Esophagus muscularis mucosa (tissue), 3 donors: Measurements from ENCODE around the gene RHO.

Experiments used
- POLR2A ChIP-seq: fragments of 450-650 bp; IDR thresholded peaks from one replicate; pipeline ENCODE4 v1.6.1; 2017; ENCODE audit warnings: antibody characterized with exemption, moderate library complexity, mild to moderate bottlenecking, low read depth
- POLR2AphosphoS5 ChIP-seq, 2 donors: sonication (generic); formaldehyde crosslinking; IDR thresholded peaks; one replicate each; pipeline ENCODE4 v1.6.1; 2017; ENCODE audit warnings: antibody characterized with exemption in 2 of 2
- TF ChIP-seq, protein P1 (sequence below), 3 experiments: fragments of 200-600 bp in 2 of 3; fragments of 450-650 bp in 1 of 3; sonication (generic) in 2 of 3; IDR thresholded peaks; one replicate each; pipeline ENCODE4 v1.5.1; 2017 to 2019; ENCODE audit warnings: antibody characterized with exemption in 3 of 3, mild to moderate bottlenecking in 2 of 3, moderate library complexity in 1 of 3

GRCh38 chr3:129557548-129557894, 29.1 kb downstream of the RHO start:
- TF ChIP-seq, protein P1, sequence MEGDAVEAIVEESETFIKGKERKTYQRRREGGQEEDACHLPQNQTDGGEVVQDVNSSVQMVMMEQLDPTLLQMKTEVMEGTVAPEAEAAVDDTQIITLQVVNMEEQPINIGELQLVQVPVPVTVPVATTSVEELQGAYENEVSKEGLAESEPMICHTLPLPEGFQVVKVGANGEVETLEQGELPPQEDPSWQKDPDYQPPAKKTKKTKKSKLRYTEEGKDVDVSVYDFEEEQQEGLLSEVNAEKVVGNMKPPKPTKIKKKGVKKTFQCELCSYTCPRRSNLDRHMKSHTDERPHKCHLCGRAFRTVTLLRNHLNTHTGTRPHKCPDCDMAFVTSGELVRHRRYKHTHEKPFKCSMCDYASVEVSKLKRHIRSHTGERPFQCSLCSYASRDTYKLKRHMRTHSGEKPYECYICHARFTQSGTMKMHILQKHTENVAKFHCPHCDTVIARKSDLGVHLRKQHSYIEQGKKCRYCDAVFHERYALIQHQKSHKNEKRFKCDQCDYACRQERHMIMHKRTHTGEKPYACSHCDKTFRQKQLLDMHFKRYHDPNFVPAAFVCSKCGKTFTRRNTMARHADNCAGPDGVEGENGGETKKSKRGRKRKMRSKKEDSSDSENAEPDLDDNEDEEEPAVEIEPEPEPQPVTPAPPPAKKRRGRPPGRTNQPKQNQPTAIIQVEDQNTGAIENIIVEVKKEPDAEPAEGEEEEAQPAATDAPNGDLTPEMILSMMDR (IDR thresholded peaks at IDR 0.05): no peak
- TF ChIP-seq POLR2A (no peak), POLR2AphosphoS5 (IDR thresholded peaks at IDR 0.05) (peak in 1 of 2 donors; percentile 15)
